ENCODE results near the gene SHF. TPM values are rescaled to one million over a fixed set of nuclear protein-coding genes. Genes with fewer than 3 reads are reported as not detected.

Gene SHF
- total and polyA plus RNA-seq, 2 experiments from 2014 or later, result 20.0 to 26.9 TPM

GRCh38 chr15:45134682-45135604, 52.8 kb downstream of the SHF start:
- H3K27me3 ChIP-seq, result peaks cover 69% of the 10 kb centered on the region
- no peak overlapping the region for H3K27ac ChIP-seq
- H3K36me3 ChIP-seq, result no peaks in the 10 kb centered on the region
- no peaks in the 10 kb centered on the region for H3K4me1 ChIP-seq (ENCODE audit: low read depth)
- H3K9me3 ChIP-seq (ENCODE audit: low read depth), result no peaks in the 10 kb centered on the region
- peak; percentile 20 for TF ChIP-seq CTCF (IDR thresholded peaks at IDR 0.05; ENCODE audit: low read depth, low read length)
- DNase-seq (ENCODE audit: low read depth in 1 of 2, low spot score in 1 of 2), result peak in 1 of 2 donors; percentile 50
- H3K4me3 ChIP-seq, result no peak overlapping the region

- Histone ChIP-seq H3K4me1 (ENCODE audit: low read depth) (no peaks in the 10 kb centered on the region), H3K36me3 (no peaks in the 10 kb centered on the region), H3K4me3 (no peak overlapping the region), H3K27me3 (peaks cover 78% of the 10 kb centered on the region), H3K27ac (no peak overlapping the region), H3K9me3 (ENCODE audit: low read depth) (no peaks in the 10 kb centered on the region)
- no peak for DNase-seq (ENCODE audit: low read depth in 1 of 2, low spot score in 1 of 2)
- no peak for TF ChIP-seq CTCF (IDR thresholded peaks at IDR 0.05; ENCODE audit: low read depth, low read length)
Measured at GRCh38 chr15:45134046-45134445, 53.7 kb downstream of the SHF start.

- Histone ChIP-seq H3K36me3 (no peaks in the 10 kb centered on the region), H3K9me3 (ENCODE audit: low read depth) (no peaks in the 10 kb centered on the region), H3K27me3 (peaks cover 83% of the 10 kb centered on the region), H3K4me3 (no peak overlapping the region), H3K4me1 (ENCODE audit: low read depth) (no peaks in the 10 kb centered on the region), H3K27ac (no peak overlapping the region)
- peak in 1 of 2 donors; percentile 60 for DNase-seq (ENCODE audit: low read depth in 1 of 2, low spot score in 1 of 2)
- TF ChIP-seq CTCF (IDR thresholded peaks at IDR 0.05; ENCODE audit: low read depth, low read length), result no peak
Measured at GRCh38 chr15:45133561-45133920, 54.2 kb downstream of the SHF start.

- no peaks in the 10 kb centered on the region for H3K9me3 ChIP-seq (ENCODE audit: low read depth)
- H3K36me3 ChIP-seq, result no peaks in the 10 kb centered on the region
- H3K27me3 ChIP-seq, result peaks cover 88% of the 10 kb centered on the region
- H3K4me3 ChIP-seq, result no peak overlapping the region
- no peak for DNase-seq (ENCODE audit: low read depth in 1 of 2, low spot score in 1 of 2)
- no peak for TF ChIP-seq CTCF (IDR thresholded peaks at IDR 0.05; ENCODE audit: low read depth, low read length)
- H3K27ac ChIP-seq, result no peak overlapping the region
- no peaks in the 10 kb centered on the region for H3K4me1 ChIP-seq (ENCODE audit: low read depth)
Measured at GRCh38 chr15:45132844-45133560, 54.8 kb downstream of the SHF start.

GRCh38 chr15:45131510-45131909, 56.3 kb downstream of the SHF start:
- no peak for DNase-seq (ENCODE audit: low read depth in 1 of 2, low spot score in 1 of 2)
- no peak for TF ChIP-seq CTCF (IDR thresholded peaks at IDR 0.05; ENCODE audit: low read depth, low read length)
- no peaks in the 10 kb centered on the region for H3K4me1 ChIP-seq (ENCODE audit: low read depth)
- no peaks in the 10 kb centered on the region for H3K9me3 ChIP-seq (ENCODE audit: low read depth)
- H3K4me3 ChIP-seq, result no peak overlapping the region
- no peaks in the 10 kb centered on the region for H3K36me3 ChIP-seq
- peaks cover 98% of the 10 kb centered on the region for H3K27me3 ChIP-seq
- no peak overlapping the region for H3K27ac ChIP-seq
